DOHH2 (cell line): ENCODE results near the gene BBX.

Experiments used
- H3F3A ChIP-seq: fragments of 200-600 bp; sonication (generic), shearing (Covaris generic); 2 replicates; pipeline ENCODE4 v1.6.0; 2016; ENCODE audit warnings: antibody characterized with exemption, mild to moderate bottlenecking; ENCODE audit not compliant: control insufficient read depth, insufficient read depth
- H3K27ac ChIP-seq: fragments of 200-600 bp; sonication (generic); 2 replicates; pipeline ENCODE4 v1.5.1; 2014; ENCODE audit warnings: low read depth, mild to moderate bottlenecking, low read length, moderate library complexity
- H3K27me3 ChIP-seq: fragments of 200-600 bp; sonication (generic); 2 replicates; pipeline ENCODE4 v1.6.1; 2014; ENCODE audit warnings: mild to moderate bottlenecking, low read length, mixed read lengths; ENCODE audit not compliant: control insufficient read depth
- H3K36me3 ChIP-seq: fragments of 200-600 bp; sonication (generic); 2 replicates; pipeline ENCODE4 v1.6.1; 2014; ENCODE audit warnings: mild to moderate bottlenecking, low read length, moderate library complexity, mixed read lengths; ENCODE audit not compliant: control insufficient read depth
- H3K4me1 ChIP-seq: fragments of 200-600 bp; sonication (generic); 2 replicates; pipeline ENCODE4 v1.6.1; 2014; ENCODE audit warnings: mild to moderate bottlenecking, low read length, mixed read lengths; ENCODE audit not compliant: control insufficient read depth
- H3K4me2 ChIP-seq: fragments of 200-600 bp; sonication (generic); 2 replicates; pipeline ENCODE4 v1.6.0; 2014; ENCODE audit warnings: mild to moderate bottlenecking, low read length, moderate library complexity
- H3K4me3 ChIP-seq: fragments of 200-600 bp; sonication (generic); 2 replicates; pipeline ENCODE4 v1.5.1; 2014; ENCODE audit warnings: mild to moderate bottlenecking, low read length, mixed read lengths
- H3K79me2 ChIP-seq: fragments of 200-600 bp; sonication (generic); 2 replicates; pipeline ENCODE4 v1.6.1; 2014; ENCODE audit warnings: mild to moderate bottlenecking, low read length, mixed read lengths; ENCODE audit not compliant: control insufficient read depth
- H3K9me2 ChIP-seq: fragments of 200-600 bp; sonication (generic); replicated peaks from 2 replicates; pipeline ENCODE4 v1.6.1; 2014; ENCODE audit warnings: mild to moderate bottlenecking, low read length, mixed read lengths; ENCODE audit not compliant: control insufficient read depth
- H3K9me3 ChIP-seq: fragments of 200-600 bp; sonication (generic); 2 replicates; pipeline ENCODE4 v1.6.1; 2014; ENCODE audit warnings: antibody characterized with exemption, low read length, mixed read lengths; ENCODE audit not compliant: control insufficient read depth, insufficient read depth
- H4K20me1 ChIP-seq: fragments of 200-600 bp; sonication (generic); 2 replicates; pipeline ENCODE4 v1.6.0; 2014; ENCODE audit warnings: low read depth, mild to moderate bottlenecking, antibody characterized with exemption, low read length, moderate library complexity; ENCODE audit not compliant: control insufficient read depth, insufficient read depth
- CTCF ChIP-seq: fragments of 200-600 bp; sonication (generic); IDR thresholded peaks from one replicate; pipeline ENCODE4 v1.5.1; 2014; ENCODE audit warnings: antibody characterized with exemption, mild to moderate bottlenecking, low read depth, low read length; ENCODE audit not compliant: poor library complexity, severe bottlenecking
- EZH2phosphoT487 ChIP-seq: fragments of 200-600 bp; sonication (generic); IDR thresholded peaks from 2 replicates; pipeline ENCODE4 v1.6.1; 2017; ENCODE audit warnings: borderline replicate concordance, mild to moderate bottlenecking, antibody characterized with exemption, low read length, moderate library complexity, mixed read lengths

BBX gene

GRCh38 chr3:107813026-107813425 lies 290.3 kb downstream of the BBX start:
- no peaks in the 10 kb centered on the region for H3K79me2 ChIP-seq
- H3K36me3 ChIP-seq, result 0 out of 2 replicates have a peak, but pooled peaks cover 3% of the 10 kb centered on the region
- H3K4me1 ChIP-seq, result no peaks in the 10 kb centered on the region
- no peak overlapping the region for H3K4me2 ChIP-seq
- TF ChIP-seq CTCF (no peak), EZH2phosphoT487 (no peak)
- no peaks in the 10 kb centered on the region for H3K9me3 ChIP-seq
- H3K9me2 ChIP-seq, result no peaks in the 10 kb centered on the region
- no peak overlapping the region for H3K4me3 ChIP-seq
- peaks cover 3% of the 10 kb centered on the region; the same call in 1 of the 2 replicates for H3K27me3 ChIP-seq
- H3F3A ChIP-seq, result no peaks in the 10 kb centered on the region
- no peak overlapping the region for H3K27ac ChIP-seq
- no peaks in the 10 kb centered on the region for H4K20me1 ChIP-seq

GRCh38 chr3:107816107-107816506 lies 293.3 kb downstream of the BBX start:
- Histone ChIP-seq H3K4me2 (no peak overlapping the region), H3K4me1 (no peaks in the 10 kb centered on the region), H3K79me2 (no peaks in the 10 kb centered on the region), H3K27me3 (peaks cover 3% of the 10 kb centered on the region; the same call in 1 of the 2 replicates), H3K9me2 (no peaks in the 10 kb centered on the region), H3K36me3 (no peaks in the 10 kb centered on the region), H3F3A (no peaks in the 10 kb centered on the region), H3K27ac (no peak overlapping the region), H3K4me3 (no peak overlapping the region), H3K9me3 (no peaks in the 10 kb centered on the region), H4K20me1 (no peaks in the 10 kb centered on the region)
- TF ChIP-seq EZH2phosphoT487 (no peak), CTCF (no peak)

DNA sequence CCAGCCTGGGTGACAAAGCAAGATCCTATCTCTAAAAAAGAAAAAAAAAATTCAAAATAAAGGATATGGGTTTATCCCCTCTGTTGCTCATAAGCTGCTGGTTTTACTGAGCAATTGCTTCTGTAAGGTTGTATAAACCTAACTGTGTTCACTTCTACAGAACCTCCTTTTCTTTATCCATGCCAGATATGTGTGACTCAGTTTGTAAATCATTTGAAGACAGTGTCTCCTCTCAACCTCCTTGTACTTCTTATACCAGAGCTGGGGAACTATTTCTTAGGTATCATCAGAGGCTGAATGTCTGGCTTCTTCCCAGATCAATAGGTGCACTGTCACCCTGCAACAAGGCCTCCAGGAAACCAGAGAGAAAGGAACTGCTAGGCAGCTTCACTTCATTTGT lies 294.3 kb downstream of the BBX start:
- Histone ChIP-seq H3K27me3 (peaks cover 3% of the 10 kb centered on the region; the same call in 1 of the 2 replicates), H3F3A (no peaks in the 10 kb centered on the region), H3K9me2 (no peaks in the 10 kb centered on the region), H3K27ac (no peak overlapping the region), H3K4me3 (no peak overlapping the region), H4K20me1 (no peaks in the 10 kb centered on the region), H3K4me1 (no peaks in the 10 kb centered on the region), H3K9me3 (no peaks in the 10 kb centered on the region), H3K4me2 (no peak overlapping the region), H3K79me2 (no peaks in the 10 kb centered on the region), H3K36me3 (no peaks in the 10 kb centered on the region)
- TF ChIP-seq EZH2phosphoT487, result no peak
- no peak for TF ChIP-seq CTCF
